Activated CD8-positive, alpha-beta memory T cell treated with anti-CD3 and anti-CD28 coated beads for 1 hour (primary cell): Measurements from ENCODE around the gene CFAP99.
"Not testable (repeated sequence)": the region's sequence is repeated elsewhere in the genome, so short reads cannot be mapped to it uniquely, and the experiment has no call there.

Source experiments
- DNase-seq, 2 donors: peaks; one replicate each; pipeline ENCODE4 v3.0.0-alpha.2; 2020; ENCODE audit warnings: low read depth in 1 of 2; ENCODE audit errors: extremely low read depth in 1 of 2

Gene CFAP99

DNA sequence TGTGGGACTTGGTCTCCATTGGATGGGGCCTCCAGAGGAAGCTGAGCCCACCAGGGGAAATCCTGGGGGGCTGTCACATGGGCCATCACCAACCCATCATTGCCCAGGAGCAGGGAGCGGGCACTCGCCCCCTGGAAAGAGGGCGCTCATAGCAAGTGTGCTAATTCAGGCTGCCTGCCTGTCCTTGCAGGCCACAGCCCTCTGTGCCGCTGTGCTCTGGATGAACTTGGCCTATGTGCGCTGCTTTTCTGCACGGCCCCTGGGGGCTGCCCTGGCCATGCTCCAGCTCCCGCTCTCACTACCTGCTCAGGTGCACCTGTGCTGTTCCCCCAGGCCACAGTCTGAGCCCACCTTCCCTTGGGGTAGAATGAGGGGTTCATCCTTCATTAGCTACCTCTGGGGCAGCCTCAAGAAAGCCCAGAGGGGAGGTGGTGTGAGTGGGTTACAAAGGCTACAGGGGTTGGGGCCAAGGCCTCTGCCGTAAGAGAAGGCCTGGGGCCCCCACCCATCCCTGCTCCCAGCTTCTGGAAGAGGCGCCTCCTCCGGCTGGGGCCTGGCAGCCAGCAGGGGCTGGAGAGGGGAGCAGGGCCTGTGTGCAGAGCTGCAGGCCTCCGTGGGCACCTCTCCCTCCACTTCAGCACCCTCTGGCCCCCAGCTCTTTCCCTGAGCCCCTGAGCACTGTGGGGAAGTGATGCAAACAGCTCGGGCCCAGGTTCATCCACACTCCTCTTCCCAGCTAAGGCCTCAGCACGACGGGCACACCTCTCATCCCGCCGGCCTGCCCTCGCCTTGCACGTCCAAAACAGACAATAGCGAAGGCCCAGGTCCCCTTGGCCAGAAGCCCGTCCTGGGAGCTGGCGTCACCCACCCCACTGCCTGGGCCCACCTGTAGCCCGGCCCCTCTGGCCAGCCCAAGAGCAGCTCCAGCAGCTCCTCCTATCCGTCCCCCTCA lies 8.9 kb downstream of the CFAP99 start:
- DNase-seq, result no peak

DNA sequence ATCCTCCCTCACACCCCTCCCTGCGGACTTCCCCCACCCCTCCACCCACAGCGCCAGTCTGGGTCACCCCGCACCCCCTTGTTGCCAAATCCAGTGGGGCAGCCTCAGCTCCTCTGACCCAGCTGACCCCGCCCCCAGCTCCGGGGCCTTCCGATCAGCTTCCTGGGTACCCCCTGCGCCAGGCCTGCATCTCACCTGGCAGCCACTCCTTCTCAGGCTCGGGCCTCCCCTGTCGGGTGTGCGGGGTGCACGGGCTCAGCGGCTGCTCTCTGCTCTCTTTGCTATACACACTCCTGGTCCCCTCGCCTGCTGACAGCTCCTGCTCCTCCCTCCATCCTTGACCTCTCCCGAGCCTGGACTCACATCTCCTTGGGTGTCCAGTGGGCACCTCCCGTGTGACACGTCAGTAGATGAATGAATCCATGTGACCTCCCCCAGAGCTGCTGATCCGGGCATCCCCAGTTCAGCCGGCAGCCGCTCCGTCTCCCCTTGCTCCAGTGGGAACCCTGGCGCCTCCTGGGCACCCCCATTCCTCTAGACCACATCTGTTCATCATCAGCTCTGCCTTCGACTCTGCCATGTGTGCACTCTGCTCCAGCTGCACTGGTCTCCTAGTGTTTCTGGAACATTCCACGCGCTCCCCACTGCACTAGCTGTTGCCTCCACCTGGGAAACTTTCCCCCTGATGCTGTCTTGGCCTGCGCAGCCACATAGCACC lies 9.9 kb downstream of the CFAP99 start:
- no peak for DNase-seq

DNA sequence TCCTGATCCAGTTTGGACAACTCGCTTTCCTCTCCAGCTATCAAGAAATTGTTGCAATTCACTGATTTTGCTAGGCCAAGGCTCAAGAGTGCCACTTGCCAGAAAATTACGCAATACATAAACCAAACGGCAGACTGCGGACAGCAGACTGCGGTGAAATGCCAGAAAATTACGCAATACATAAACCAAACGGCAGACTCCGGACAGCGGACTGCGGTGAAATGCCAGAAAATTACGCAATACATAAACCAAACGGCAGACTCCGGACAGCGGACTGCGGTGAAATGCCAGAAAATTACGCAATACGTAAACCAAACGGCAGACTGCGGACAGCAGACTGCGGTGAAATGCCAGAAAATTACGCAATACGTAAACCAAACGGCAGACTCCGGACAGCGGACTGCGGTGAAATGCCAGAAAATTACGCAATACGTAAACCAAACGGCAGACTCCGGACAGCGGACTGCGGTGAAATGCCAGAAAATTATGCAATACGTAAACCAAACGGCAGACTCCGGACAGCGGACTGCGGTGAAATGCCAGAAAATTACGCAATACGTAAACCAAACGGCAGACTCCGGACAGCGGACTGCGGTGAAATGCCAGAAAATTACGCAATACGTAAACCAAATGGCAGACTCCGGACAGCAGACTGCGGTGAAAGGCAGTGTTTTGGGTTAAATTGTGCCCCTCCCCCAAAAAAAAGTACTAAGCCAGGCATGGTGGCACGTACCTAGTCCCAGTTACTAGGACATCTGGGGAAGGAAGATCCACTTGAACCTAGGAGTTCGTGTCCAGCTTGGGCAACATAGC lies 11.4 kb downstream of the CFAP99 start:
- DNase-seq, result not testable (repeated sequence)

- no peak for DNase-seq
Observed at GRCh38 chr4:2432004-2432403, 13.2 kb downstream of the CFAP99 start.

DNA sequence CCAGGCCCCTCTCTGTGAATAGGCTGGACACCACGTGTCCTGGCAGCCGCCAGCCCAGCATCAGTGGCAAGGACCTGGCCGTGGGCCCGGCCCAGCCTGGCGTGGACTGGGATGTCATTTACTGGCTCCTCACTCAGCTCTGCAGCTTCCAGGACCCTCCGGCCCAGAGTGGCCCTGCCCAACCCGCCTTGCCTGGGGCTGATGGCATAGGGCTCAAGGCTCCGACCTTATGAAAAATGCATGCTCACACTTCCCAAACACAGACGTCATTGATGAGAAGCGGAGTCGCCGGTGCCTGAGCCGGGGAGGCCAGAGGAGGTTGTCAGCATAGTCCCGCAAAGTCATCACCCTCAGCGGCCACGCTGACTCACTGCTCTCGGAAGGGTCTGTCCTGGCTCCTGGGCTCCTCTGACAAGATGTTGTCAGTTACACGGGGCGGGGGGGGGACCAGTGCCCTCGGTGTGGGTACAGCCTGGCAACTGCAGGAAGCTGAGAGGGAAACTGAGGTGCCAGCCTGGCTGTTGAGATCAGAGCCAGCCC lies 14.3 kb downstream of the CFAP99 start:
- no peak for DNase-seq

DNA sequence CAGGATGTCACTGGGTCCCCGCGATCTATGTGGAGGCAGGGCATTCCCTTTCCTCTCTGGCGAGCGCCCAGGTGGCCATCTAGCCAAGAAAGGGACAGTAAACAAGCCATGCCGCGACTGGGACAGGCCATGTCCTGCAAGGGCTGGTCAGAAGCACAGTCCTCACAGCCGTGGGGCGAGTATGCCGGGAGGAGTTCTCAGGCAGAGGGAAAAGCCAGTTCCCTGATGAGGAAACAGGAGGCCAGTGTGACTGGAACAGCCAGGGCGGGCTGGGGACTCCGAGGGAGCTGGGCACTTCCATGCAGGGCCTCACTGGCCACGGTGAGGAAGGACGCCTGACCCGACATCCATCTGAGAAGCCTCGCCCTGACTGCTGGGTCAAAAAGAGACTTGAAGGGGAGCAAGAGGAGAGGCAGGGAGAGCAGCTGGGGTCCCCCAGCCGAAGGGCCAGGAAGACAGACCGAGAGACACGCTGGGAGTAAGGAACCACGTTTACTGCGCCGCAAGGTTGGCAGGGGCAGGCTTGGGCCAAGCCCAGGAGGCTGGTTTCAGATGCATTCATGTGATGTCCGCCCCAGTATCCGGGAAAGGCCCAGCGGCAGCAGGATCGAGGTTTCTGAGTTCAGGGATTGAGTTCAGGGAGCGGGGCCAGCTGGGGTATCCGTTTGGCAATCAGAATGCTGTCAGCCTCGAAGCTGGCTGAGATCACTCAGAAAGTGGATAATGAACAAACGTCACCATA lies 15.0 kb downstream of the CFAP99 start:
- no peak for DNase-seq

GRCh38 chr4:2434420-2434819 lies 15.7 kb downstream of the CFAP99 start:
- no peak for DNase-seq

GRCh38 chr4:2436301-2436700 lies 17.5 kb downstream of the CFAP99 start:
- DNase-seq, result no peak

- no peak for DNase-seq
Observed at GRCh38 chr4:2436761-2437474, 18.2 kb downstream of the CFAP99 start.

GRCh38 chr4:2437475-2438215 lies 18.9 kb downstream of the CFAP99 start:
- no peak for DNase-seq

DNA sequence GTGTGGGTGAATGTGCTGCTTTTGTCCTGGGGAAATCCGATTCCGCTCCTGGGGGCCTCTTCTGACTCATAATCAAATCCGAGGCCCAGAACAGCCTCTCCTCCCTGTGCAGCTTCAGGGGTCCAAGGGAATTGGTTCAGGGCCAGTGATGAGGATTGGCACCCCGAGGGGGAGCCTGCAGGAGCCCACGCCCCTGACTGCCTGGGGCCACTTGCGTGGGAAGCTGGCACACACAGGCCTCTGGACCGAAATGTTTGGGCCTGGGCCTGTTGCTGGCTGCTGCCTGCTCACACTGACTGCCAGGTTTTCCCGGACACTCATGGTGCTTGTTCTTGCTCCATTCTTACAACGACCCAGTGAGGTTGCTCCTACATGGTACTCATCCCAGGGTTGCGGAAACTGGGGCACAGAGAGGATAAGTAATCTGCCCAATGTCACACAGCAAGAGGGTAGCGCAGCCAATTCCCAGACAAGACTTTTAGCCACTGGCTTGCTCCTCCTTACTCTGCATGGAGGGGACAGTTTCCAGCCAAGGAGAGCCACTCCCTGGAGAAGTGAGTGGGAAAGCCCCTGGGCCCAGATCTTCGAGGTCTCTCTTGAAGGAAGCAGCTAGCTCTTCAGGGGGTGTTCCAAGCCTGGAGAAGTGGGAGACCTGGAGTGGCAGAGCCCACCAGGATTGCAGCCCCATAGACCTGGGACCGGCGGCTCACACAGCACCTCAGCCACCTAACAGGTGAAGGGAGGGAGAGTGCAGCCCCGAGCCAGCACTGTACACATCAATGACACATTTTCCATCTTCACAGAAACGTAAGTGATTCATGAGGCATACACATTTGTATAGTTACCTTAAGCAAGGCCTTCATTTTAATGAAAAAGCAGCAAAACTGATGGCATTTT lies 20.3 kb downstream of the CFAP99 start:
- no peak for DNase-seq

GRCh38 chr4:2441393-2442174 lies 22.8 kb downstream of the CFAP99 start:
- DNase-seq, result peak; percentile 48 to 51

DNA sequence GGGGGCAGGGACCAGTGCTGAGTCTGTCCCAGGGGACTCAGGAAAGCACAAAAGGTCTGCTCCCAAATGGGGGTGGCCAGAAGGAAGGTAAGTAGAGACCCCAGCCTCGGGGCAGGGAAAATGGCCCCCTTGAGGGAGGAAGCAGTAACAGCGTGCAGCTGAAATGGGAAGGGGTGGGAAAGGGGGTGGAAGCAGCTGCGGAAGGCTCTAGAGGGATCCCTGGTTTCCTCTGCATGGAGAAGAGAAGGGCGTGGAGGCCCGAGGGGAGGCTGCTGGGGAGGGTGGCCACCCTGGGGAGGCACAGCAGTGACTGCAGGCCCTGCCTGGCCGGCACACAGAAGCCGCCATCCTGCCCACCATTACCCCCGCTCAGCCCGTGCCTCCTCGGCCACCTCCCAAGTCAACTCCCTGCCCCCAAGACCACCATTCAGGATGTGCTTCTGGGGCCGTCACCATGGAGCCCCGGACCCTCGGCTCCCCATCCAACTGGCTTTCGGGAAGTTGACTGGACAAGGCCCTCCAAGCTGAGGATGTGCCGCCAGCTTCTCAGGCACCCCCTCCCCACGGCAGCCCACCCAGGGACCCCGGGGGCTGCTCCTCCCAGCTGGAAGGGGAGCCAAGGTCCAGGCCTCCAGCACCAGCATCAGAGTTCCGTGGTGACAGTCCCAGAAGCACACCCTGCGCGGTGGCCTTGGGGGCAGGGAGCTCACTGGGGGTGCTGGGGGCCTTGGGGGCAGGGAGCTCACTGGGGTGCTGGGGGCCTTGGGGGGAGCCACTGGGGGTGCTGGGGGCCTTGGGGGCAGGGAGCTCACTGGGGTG lies 23.6 kb downstream of the CFAP99 start:
- no peak for DNase-seq

- DNase-seq, result no peak
Observed at GRCh38 chr4:2443061-2443730, 24.4 kb downstream of the CFAP99 start.

- DNase-seq, result no peak
Observed at GRCh38 chr4:2443956-2444740, 25.4 kb downstream of the CFAP99 start.
